Astrocyte (in vitro differentiated cells and primary cell): ENCODE measurements around the gene APP. TPM values are rescaled to one million over a fixed set of nuclear protein-coding genes. Genes with fewer than 3 reads are reported as not detected.

ENCODE experiments used
- DNase-seq: peaks from one replicate; pipeline ENCODE4 v3.0.0-alpha.2; 2010; ENCODE audit warnings: low read depth
- FAIRE-seq: peaks from 2 replicates; lab custom pipeline; 2011; peaks lifted over from hg19 to GRCh38; lab: Jason Lieb, UNC
- H2AFZ ChIP-seq: 2 replicates; pipeline ENCODE4 v1.6.0; 2012; ENCODE audit warnings: low read depth, low read length, inconsistent platforms
- H3K27ac ChIP-seq: 2 replicates; pipeline ENCODE4 v1.5.1; 2011; ENCODE audit warnings: low read depth, low read length, inconsistent platforms
- H3K27me3 ChIP-seq: 2 replicates; pipeline ENCODE4 v1.6.0; 2011; ENCODE audit warnings: low read length, inconsistent platforms; ENCODE audit not compliant: insufficient read depth
- H3K36me3 ChIP-seq: 2 replicates; pipeline ENCODE4 v1.5.1; 2011; ENCODE audit warnings: low read length, inconsistent platforms; ENCODE audit not compliant: insufficient read depth
- H3K4me1 ChIP-seq: 2 replicates; pipeline ENCODE4 v1.5.1; 2011; ENCODE audit warnings: low read length, inconsistent platforms; ENCODE audit not compliant: insufficient read depth
- H3K4me2 ChIP-seq: 2 replicates; pipeline ENCODE4 v1.6.0; 2012; ENCODE audit warnings: low read length, inconsistent platforms
- H3K4me3 ChIP-seq: 2 replicates; pipeline ENCODE4 v1.5.1; 2011; ENCODE audit warnings: low read depth, mild to moderate bottlenecking, low read length, inconsistent platforms; ENCODE audit not compliant: insufficient read depth
- H3K79me2 ChIP-seq: 2 replicates; pipeline ENCODE4 v1.6.0; 2012; ENCODE audit warnings: mild to moderate bottlenecking, low read length, inconsistent platforms; ENCODE audit not compliant: insufficient read depth
- H3K9ac ChIP-seq: 2 replicates; pipeline ENCODE4 v1.6.0; 2012; ENCODE audit warnings: mild to moderate bottlenecking, low read length, inconsistent platforms
- H3K9me3 ChIP-seq: 2 replicates; pipeline ENCODE4 v1.5.1; 2012; ENCODE audit warnings: low read depth, mild to moderate bottlenecking, low read length, inconsistent platforms; ENCODE audit not compliant: insufficient read depth
- H4K20me1 ChIP-seq: 2 replicates; pipeline ENCODE4 v1.6.0; 2012; ENCODE audit warnings: low read length, inconsistent platforms; ENCODE audit not compliant: insufficient read depth
- H3K27ac Mint-ChIP-seq: one replicate; pipeline ENCODE4 v1.8.0; 2021; ENCODE audit warnings: mild to moderate bottlenecking, mixed read lengths; ENCODE audit not compliant: unreplicated experiment
- H3K27me3 Mint-ChIP-seq: one replicate; pipeline ENCODE4 v1.8.0; 2021; ENCODE audit warnings: low read depth, mixed read lengths; ENCODE audit not compliant: unreplicated experiment
- H3K36me3 Mint-ChIP-seq: one replicate; pipeline ENCODE4 v1.8.0; 2021; ENCODE audit warnings: low read depth, mixed read lengths; ENCODE audit not compliant: unreplicated experiment
- H3K4me1 Mint-ChIP-seq: one replicate; pipeline ENCODE4 v1.8.0; 2021; ENCODE audit warnings: low read depth, mixed read lengths; ENCODE audit not compliant: unreplicated experiment
- H3K4me3 Mint-ChIP-seq: one replicate; pipeline ENCODE4 v1.8.0; 2021; ENCODE audit warnings: mild to moderate bottlenecking, moderate library complexity, mixed read lengths; ENCODE audit not compliant: unreplicated experiment
- H3K9me3 Mint-ChIP-seq: one replicate; pipeline ENCODE4 v1.8.0; 2021; ENCODE audit warnings: mild to moderate bottlenecking, mixed read lengths; ENCODE audit not compliant: unreplicated experiment
- EZH2 ChIP-seq: IDR thresholded peaks from 2 replicates; pipeline ENCODE4 v1.6.1; 2012; ENCODE audit warnings: mild to moderate bottlenecking, low read length, inconsistent platforms; ENCODE audit not compliant: insufficient read depth
- total RNA-seq: library from RNA; stranded (reverse); gene quantifications from 2 replicates; pipeline ENCODE4 v1.2.1, GENCODE V29; 2021
- TF ChIP-seq, protein P1 (sequence below): IDR thresholded peaks from 2 replicates; pipeline ENCODE4 v1.5.1; 2011; ENCODE audit warnings: low read depth, mild to moderate bottlenecking, inconsistent platforms, low read length, moderate library complexity; ENCODE audit not compliant: insufficient read depth

APP gene
- total RNA-seq, 1 donor from 2014 or later = 823 TPM

DNA sequence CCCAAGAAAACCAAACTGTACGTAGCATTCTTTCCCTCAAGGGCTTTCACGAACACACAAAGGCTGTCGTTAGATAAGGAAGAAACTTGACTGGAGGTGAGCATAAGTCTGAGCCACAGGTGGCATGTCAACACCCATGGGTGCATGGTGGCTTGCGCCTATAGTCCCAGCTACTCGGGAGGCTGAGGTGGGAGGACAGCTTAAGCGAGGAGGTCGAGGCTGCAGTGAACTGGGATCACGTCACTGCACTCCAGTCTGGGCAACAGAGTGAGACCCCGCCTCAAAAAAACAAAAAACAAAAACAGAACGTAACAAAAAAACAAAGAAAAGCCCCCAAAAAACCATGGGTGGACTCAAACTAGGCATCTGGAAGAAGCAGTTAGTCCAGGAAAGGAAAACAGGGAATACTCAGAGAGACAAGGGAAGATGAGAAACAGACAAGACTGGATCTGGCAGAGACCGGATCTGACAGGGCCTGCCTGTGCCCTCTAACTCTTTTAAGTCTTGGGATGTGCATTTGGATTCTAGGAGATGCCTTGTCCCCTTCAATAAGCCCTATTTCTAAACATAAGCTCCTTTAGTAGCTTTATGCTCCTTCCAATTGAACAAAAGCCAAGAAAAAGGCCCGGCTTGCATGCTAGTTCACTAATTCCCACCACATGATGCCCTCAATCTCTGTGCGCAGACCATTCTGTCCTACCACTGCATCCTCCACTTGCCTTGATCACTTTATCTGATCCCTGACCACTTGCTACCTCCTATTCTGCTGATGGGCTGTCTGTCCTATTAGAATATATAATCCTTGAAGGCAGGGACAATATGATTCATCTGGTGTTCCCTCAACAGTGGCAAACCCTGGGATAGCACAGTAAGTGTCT is 73.8 kb downstream of the APP start:
- Histone ChIP-seq H2AFZ (no peak overlapping the region), H4K20me1 (peaks cover 74% of the 10 kb centered on the region), H3K27me3 (no peaks in the 10 kb centered on the region), H3K79me2 (peaks cover 76% of the 10 kb centered on the region), H3K4me2 (no peak overlapping the region), H3K9me3 (no peaks in the 10 kb centered on the region), H3K36me3 (no peaks in the 10 kb centered on the region), H3K4me3 (no peak overlapping the region), H3K27ac (no peak overlapping the region), H3K9ac (no peak overlapping the region), H3K4me1 (peaks cover 4% of the 10 kb centered on the region)
- FAIRE-seq (no peak), DNase-seq (no peak)
- Mint-ChIP-seq H3K27ac (no peak overlapping the region), H3K4me1 (peaks cover 21% of the 10 kb centered on the region), H3K4me3 (no peak overlapping the region), H3K27me3 (no peaks in the 10 kb centered on the region), H3K9me3 (no peaks in the 10 kb centered on the region), H3K36me3 (no peaks in the 10 kb centered on the region)
- TF ChIP-seq, protein P1, sequence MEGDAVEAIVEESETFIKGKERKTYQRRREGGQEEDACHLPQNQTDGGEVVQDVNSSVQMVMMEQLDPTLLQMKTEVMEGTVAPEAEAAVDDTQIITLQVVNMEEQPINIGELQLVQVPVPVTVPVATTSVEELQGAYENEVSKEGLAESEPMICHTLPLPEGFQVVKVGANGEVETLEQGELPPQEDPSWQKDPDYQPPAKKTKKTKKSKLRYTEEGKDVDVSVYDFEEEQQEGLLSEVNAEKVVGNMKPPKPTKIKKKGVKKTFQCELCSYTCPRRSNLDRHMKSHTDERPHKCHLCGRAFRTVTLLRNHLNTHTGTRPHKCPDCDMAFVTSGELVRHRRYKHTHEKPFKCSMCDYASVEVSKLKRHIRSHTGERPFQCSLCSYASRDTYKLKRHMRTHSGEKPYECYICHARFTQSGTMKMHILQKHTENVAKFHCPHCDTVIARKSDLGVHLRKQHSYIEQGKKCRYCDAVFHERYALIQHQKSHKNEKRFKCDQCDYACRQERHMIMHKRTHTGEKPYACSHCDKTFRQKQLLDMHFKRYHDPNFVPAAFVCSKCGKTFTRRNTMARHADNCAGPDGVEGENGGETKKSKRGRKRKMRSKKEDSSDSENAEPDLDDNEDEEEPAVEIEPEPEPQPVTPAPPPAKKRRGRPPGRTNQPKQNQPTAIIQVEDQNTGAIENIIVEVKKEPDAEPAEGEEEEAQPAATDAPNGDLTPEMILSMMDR = no peak
- TF ChIP-seq EZH2 = no peak

DNA sequence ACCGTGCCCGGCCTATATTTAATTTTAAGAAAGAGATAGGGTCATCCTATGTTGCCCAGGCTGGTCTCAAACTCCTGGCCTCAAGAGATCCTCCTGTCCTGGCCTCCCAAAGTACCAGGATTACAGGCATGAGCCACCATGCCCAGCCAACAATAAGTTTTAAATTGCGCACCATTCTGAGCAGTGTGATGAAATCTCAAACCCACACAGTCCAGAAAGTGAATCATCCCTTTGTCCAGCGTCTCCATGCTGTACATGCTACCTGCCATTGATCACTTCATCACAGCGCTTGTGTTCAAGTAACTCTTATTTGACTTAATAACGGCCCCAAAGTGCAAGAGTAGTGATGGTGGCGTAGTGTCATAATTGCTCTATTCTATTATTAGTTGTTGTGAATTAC is 75.4 kb downstream of the APP start:
- no peak overlapping the region for H3K4me3 Mint-ChIP-seq
- Histone ChIP-seq H4K20me1 (peaks cover 73% of the 10 kb centered on the region), H3K27me3 (no peaks in the 10 kb centered on the region), H2AFZ (no peak overlapping the region), H3K9me3 (no peaks in the 10 kb centered on the region), H3K27ac (no peak overlapping the region), H3K79me2 (peaks cover 78% of the 10 kb centered on the region), H3K4me2 (no peak overlapping the region), H3K36me3 (no peaks in the 10 kb centered on the region), H3K4me1 (peaks cover 4% of the 10 kb centered on the region), H3K4me3 (no peak overlapping the region), H3K9ac (no peak overlapping the region)
- FAIRE-seq (no peak), DNase-seq (no peak)
- TF ChIP-seq EZH2 = no peak
- TF ChIP-seq, protein P1 = no peak
- no peaks in the 10 kb centered on the region for H3K27me3 Mint-ChIP-seq
- H3K27ac Mint-ChIP-seq = no peak overlapping the region
- H3K9me3 Mint-ChIP-seq = no peaks in the 10 kb centered on the region
- H3K4me1 Mint-ChIP-seq = peaks cover 21% of the 10 kb centered on the region
- H3K36me3 Mint-ChIP-seq = peaks cover 1% of the 10 kb centered on the region

DNA sequence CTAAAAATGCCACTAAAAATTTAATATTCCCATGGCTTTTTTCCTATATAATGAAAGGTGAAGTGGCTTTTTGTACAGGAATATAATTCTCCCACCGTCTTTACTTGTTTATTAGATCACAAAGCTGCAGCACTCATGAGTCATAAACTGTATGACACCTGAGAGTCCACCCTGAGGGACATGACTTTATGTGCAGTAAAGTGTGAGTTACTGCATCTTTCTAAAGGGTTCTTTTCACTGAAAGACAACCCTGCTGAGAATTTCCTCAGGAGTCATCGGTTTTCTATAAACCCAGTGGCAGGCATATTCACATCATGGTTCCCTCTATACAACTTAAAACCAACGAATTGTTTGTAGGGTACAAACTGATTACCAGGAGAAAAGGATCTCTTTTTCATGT is 77.4 kb downstream of the APP start:
- H3K4me2 ChIP-seq = peak overlapping the region; percentile 17
- peaks cover 7% of the 10 kb centered on the region for H3K36me3 Mint-ChIP-seq
- H3K9ac ChIP-seq = no peak overlapping the region
- TF ChIP-seq, protein P1 = no peak
- no peak for TF ChIP-seq EZH2
- peaks cover 69% of the 10 kb centered on the region for H3K79me2 ChIP-seq
- no peak overlapping the region for H3K27ac Mint-ChIP-seq
- FAIRE-seq = no peak
- peaks cover 4% of the 10 kb centered on the region for H3K4me1 ChIP-seq
- H3K27me3 ChIP-seq = no peaks in the 10 kb centered on the region
- DNase-seq = peak; percentile 34
- no peak overlapping the region for H3K27ac ChIP-seq
- H3K36me3 ChIP-seq = no peaks in the 10 kb centered on the region
- no peak overlapping the region for H3K4me3 Mint-ChIP-seq
- H3K9me3 ChIP-seq = no peaks in the 10 kb centered on the region
- H4K20me1 ChIP-seq = peaks cover 66% of the 10 kb centered on the region
- H3K27me3 Mint-ChIP-seq = no peaks in the 10 kb centered on the region
- H2AFZ ChIP-seq = no peak overlapping the region
- no peaks in the 10 kb centered on the region for H3K9me3 Mint-ChIP-seq
- no peak overlapping the region for H3K4me3 ChIP-seq
- peaks cover 13% of the 10 kb centered on the region for H3K4me1 Mint-ChIP-seq
